ENCODE measurements around the gene MORN1.
A peak's percentile ranks its signal among the peaks of the same experiment; 100 is the strongest.
"Not testable (repeated sequence)": the region's sequence is repeated elsewhere in the genome, so short reads cannot be mapped to it uniquely, and the experiment has no call there.

The MORN1 gene
- 4.7 to 6.3 reads per million in 2 donors for total RNA-seq

DNA sequence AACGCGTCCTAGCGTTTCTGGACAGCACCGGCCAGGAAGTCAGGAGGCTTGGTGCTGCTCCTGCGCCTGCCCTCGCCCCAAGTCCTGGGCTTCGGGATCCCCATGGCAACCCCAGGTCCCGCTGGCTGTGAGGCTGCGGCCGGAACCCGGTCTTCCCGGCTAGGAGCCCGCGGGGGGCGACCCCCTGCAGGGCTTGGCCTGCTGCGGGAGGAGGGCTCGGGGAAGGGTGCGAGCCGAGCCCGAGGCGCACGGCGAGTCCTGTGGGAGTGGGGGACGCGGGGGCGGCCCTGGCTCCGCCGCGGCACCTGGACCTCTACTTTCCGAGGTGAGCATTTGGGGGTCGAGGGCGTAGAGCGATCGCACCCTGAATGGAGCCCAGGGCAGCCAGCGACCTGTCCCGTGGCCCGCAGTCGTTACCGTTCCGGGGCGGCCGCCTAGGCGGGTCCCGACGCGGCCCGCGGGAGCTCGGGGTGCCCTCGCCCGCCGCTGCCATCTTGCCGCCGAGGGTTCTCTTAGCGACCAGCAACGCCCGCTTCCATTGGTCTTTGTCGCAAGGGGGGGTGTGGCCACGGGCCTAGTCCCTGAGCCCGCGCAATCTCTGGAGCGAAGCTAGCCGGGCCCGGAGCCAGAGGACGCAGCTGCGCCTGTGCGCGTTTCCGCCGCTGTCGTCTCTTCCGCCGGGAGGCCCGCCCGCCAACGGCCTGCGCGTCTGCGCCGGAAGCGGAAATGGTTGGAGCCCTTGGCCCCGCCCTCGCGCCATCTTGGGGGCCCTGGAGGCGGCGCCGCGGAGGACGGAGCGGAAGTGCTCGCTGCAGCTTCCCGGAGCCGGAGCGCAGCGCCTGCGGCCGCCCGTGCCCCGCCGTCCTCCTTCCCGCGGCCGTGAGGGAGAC is at the start of gene MORN1, which contains the start of gene RER1:
Gene MORN1 (minus strand): TSS at position 514 of the 890 bp plus-strand sequence. CDS start 21 bp downstream, at position 493.
Gene RER1 (plus strand): TSS at position 801 of the 890 bp plus-strand sequence. CDS start 3,950 bp downstream, outside the sequence.
- peak; percentile 97 to 100 (median 99) for DNase-seq

DNA sequence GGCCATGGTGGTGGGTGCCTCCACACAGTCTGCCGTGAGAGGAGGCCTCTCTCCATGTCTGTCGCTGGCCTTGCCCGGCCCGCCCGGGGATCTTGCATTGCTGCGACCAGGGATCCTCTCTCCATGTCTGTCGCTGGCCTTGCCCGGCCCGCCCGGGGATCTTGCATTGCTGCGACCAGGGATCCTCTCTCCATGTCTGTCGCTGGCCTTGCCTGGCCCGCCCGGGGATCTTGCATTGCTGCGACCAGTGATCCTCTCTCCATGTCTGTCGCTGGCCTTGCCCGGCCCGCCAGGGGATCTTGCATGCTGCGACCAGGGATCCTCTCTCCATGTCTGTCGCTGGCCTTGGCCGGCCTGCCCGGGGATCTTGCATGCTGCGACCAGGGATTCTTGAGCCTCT is 49.0 kb upstream of the MORN1 start:
- not testable (repeated sequence) for DNase-seq

DNA sequence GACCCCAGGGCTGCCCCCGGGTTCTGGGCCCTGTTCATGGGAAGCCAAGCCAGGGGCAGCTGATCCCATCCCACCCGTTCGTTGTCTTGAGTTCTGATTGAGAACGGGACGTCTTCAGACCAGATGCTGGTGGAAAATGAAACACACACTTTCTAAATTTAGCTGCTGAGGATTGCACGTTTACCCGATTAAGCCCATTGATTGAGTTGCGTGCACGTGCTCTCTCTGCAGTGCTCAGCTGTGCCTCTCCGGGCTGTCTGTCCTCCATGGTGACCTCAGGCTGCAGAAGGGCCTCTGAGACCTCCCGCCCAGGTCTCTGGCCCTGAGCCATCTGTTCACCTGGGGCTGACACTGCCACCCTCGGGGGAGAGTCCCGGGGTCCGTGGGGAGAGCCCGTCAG is 48.0 kb upstream of the MORN1 start:
- DNase-seq: no peak

DNA sequence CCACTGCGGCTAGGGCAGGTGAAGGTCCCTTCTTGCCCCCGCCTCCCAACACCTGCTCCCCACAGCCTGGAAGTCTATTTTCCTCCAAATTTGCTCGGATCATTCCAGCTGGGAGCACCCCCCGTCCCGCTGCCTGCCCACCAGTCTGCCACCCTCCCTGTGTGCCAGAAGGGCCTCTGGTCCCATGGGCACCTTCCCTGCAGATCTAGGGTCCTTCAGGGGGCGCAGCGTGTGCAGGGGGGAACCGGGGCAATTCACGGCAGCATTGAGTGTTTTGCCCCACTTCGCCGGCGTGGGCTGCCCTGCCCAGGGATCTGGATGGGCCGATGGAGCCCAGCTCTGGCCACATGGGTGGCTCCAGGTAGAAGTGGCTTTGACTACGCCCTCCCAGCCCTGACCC is 47.3 kb upstream of the MORN1 start:
- no peak for DNase-seq

DNA sequence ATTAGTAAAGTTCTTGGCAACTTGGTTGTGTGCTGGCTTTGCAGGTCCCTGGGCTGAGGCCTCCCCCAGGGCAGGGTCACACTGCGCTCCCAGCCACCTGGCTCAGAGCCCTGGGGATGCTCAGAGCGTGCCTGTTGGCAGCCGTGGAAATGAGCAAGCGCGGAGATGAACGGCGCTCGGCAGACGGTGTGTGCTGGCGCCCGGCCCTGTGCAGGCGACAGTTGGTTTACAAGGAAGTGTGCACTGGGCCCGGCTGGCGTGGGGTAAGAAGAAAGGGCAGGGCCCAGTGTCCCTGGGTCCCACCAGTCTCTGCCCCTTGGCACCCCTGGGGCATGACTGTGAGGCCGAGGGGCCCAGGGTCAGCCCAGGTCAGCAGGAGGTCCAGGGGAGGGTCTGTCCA is 46.7 kb upstream of the MORN1 start:
- no peak for DNase-seq

DNA sequence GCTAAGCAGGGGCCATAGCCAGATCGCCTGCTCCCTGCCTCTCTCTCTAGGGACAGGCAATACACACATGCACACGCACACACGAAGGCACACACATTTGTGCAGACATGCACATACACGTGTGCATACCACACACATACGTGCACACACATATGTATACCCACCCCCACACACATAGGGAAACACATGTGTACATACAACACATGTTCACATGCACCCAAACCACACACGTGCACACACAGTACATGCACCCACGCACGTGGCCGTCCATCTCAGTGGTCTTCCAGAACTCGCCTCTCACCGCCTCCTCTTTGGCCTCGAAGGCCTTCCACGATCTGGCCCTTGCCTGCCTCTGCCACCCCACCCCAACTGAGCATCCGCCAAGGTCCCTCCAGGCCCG is 46.3 kb upstream of the MORN1 start:
- no peak for DNase-seq

DNA sequence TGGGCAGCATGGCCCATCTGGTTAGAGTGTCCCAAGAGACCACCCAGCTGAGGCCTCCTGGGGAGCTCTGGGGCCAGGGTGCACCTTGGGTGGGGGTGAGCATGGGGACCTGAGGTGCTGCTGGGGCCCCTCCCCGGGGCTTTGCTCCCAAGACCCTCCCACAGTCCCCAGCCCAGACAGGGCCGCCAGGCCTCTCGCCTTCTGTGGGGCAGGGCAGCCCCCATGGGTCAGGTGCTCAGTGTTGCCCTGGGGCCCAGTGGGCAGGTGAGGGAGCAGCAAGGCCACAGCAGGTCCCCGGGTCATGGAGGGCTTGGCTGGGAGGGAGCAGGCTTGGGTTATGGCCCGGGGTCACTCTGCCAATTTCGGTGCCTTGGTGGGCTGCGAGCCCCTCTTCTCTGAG is 45.5 kb upstream of the MORN1 start:
- DNase-seq: no peak

DNA sequence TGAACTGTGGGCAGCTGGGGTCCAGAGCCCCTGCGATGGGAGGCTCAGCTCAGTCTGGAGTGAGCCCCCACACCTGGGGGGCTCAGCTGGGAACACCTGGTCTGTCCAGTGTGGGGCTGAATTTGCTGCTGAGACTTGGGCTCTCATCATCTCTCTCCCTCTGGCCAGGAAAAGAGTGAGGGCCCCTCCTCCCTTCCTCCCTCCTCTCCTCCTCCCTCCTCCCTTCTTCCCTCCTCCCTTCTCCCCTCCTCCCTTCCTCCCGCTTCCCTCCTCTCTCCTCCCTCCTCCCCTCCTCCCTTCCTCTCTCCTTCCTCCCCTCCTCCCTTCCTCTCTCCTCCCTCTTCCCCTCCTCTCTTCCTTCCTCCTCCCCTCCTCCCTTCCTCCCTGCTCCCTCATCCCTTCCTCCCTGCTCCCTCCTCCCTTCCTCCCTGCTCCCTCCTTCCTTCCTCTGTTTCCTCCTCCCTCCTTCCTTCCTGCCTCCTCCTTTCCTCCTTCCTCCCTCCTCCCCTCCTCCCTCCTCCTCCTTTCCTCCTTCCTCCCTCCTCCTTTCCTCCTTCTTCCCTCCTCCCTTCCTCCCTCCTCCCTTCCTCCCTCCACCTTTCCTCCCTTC is 44.5 kb upstream of the MORN1 start:
- no peak for DNase-seq

DNA sequence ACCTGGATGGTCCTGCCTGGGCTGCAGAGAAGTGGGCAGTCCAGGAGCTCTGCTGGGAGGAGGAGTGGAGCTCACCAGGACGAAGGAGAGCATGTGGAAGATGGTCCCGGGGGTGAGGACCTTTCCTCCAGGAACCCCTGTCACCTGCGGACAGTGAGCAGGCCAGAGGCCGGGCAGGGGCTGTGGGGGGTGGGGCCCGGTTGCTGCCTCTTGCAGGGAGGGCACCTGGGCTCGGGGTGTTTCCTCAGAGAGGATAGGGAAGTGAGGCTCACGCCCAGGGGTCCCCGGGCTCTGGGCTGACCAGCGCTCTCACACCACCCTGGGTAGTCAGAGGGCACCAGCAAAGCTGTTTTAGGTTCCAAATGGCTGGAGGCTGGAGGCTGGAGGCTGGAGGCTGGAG is 43.7 kb upstream of the MORN1 start:
- DNase-seq: no peak

DNA sequence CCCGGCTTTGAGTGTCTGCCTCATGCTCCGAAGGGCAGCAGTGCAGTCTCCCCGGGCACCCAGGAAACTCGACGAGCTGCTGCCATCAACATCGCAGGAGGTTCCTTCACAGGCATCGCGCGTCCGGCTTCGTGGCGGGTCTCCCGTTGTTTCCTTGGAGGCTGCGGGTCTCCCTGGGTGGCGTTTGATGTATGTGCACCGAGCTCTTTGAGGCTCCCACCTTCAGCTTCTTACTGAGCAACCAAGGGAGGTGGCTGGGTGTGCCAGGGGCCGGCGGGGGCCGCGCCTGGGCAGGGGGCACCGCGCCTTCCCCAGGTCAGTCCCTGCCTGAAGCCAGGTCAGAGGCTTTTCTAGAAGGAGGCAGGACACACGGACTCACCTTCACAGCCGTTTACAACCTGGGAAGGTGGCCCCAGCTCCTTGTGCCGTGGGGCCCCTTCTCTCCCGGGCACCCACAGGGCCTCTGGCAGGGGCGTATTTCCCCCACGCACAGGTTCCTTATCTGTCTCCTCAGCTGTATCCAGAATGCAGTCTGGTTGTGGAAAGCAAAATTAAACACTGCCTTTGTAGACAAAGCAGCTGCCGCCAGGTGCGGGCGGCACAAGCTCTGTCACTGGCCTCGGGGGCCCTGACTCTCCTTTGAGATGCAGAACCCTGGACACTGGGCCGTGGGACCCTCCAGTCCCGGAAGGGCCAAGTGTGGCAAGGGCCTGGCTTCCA is 42.7 kb upstream of the MORN1 start:
- DNase-seq: no peak

DNA sequence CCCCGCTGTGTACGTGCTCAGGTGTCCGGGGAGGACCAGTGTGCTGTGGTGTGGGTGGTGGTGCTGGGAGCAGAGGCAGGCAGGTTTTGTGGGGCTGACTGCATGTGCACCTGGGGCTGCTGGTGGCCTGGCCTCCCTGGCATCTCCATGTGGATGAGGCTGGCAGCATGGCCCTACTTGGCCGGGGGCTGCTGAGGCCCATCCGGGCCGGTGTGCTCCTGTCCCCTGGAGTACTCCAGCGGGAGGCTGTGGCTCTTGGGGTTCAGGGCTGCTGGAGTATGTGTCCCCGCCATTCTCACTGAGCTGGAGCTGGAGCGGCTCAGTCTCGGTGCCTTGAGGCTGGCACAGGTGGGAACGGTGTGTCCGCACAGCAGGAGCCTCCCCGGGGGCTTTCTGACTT is 41.8 kb upstream of the MORN1 start:
- no peak for DNase-seq

DNA sequence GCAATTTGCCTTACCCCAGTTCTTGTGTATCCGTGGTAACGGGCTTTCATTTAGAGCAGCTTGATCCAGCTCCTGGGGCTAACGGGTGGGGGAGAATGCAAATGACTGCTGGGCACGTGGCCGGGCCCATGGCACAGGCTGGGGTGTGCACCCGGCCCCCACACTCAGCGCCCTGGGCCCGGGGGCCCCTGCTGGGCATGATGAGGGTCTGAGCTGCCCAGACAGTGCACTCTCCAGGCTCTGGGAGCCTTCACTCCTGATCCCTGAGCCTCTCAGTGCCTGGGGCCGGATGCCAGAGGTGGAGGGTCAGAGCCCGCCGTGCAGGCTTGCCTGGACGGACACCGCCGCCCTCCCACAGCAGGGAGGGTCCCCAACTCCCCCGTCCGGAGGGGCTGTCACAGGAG is 41.1 kb upstream of the MORN1 start:
- no peak for DNase-seq

DNA sequence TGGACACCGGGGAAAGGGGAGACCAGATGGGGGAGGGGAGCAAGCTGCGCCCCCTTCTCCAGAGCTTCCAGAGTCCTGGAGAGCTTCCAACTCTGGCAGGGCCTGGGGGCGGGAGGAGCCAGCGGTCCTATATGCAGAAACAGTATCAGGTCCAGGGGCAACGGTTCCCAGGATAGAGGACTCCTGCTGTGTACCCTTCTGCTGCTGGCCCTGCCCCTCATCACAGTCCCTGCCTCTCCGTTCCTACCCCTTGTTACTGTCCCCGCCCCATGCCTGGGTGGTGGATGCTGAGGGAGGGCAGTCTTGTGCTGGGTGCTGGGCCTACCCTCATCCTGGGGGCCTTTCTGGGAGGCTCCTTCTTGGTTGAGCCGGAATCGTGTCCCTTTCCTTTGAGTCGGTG is 40.2 kb upstream of the MORN1 start:
- DNase-seq: no peak

DNA sequence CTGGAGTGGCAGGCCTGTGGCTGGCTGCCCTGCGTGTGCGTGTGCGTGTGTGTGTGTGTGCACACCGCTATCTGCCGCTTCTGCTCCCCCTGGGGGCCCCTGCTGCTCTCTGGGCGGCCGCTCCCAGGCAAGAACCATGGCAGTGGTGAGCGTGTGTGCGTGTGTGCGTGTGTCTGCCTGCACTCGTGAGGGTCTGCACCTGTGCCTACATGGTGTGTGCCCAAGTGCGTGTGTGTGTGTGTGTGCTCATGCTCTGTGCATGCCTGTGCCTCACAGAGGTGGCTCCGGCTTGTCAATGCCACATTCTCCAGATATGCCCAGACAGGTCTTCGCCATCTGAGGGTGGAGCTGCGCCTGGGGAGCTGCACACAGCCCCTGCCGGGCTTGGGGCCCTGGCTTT is 39.7 kb upstream of the MORN1 start:
- DNase-seq: no peak

DNA sequence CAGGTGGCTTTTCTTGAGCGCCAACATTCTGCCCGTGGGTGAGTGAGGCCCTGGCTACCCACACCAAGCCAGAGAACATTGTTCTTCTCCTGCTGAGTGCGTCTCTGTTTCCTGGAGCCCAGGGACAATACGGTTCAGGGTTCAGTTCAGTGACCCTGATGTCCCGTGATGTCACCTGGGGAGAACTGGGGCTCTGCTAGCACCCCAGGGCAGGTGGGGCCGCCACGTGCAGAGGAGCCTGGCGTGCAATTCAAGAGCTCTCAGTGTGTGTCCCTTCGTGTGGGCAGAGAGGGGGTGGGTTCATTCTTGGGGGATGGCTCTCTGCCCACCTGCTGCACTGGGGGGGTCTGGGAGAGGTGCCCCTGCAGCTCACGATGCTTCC is 39.2 kb upstream of the MORN1 start:
- DNase-seq: no peak

DNA sequence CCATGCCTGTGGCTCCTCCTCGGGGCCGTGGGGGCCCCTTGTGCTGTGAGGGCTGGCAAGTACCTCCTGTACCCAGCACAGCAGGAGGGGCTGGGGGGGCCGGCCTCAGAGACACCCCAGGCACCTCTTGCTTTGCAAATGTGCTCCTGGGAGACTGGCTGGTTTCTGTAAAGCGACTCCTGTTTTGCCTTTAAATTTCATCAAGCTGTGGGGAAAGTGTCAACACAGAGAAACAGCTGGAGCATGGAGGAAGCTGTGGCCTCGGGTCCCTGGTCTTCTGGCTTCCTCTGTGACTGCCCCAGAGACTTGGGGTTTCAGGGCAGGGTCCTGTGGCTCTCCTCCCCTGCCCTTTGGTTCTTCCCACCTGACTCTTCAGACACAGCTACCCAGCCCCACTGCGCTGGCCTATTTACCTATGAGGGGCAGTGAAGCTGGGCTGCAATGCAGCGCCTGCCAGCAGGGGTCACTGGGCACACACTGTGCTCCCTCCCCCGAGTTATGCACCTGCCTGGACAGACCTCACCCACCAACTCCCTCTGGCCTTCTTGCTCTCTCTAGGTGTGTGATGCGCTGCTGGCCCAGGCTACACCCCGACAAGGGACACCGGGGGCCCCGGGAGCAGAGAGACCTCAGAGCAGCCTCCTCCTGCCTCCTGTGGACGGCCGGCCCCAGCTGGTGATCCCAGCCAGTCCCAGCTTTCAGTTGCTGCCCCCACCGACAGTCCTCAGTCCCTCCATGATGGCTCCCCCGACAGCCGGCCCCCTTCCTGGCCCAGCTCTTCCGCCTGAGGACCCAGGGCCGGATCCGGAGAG is 38.6 kb upstream of the MORN1 start:
- DNase-seq: no peak

DNA sequence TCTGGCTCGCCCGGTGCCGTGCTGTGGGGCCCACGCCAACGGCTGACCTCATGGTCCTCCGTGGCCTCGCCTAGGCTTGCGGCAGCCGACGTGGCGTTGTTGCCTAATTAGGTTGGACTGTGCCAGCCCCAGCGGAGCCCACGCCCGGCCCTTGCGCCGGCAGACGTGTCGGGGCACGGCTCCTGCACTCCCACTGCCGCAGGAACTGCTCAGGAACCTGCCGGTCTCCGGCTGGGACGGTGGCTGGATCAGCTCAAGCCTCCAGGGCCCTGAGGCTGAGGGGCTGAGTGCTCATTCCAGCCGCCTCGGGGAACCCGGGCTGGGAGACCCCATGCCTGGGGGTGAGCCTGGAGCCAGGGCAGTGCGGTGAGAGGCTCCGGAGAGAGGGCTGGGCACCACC is 37.1 kb upstream of the MORN1 start:
- no peak for DNase-seq

DNA sequence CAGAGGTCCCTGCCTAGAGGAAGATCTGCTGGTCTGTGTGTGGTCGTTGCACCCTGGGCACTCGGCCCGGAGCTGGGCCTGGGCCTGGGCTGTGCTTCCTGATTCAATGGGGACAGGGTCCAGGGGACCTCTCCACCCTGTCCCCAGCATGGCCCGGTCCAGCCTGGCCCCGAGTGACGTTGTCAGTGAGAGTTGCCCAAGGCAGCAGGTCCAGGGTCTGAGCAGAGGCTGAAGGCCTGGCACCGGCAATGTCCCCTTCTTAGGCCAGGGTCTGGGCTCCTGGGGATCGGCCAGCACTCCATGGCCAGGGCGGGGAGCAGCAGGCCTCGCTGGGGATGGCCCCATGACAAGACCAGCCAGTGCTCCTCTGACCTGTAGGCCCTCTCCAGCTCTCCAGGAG is 36.6 kb upstream of the MORN1 start:
- no peak for DNase-seq

DNA sequence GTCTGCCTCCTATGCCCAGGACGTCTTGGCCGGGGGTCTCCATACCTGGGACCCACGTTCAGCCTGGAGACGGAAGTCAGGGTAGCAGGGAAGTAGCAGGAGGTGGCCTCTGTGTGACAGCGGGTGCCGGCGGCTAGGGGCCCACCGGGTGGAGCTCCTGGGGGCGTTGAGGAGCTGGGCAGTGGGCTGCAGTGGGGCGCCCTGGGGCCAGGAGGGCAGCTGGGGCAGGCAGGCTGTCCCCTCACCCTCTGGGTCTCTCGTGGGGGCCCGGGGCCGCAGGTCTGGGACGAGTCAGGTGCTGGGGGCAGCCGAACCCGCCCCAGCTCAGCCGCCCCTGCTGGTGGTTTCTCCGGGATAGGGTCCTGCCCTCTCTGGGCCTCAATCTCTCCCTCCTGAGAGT is 35.7 kb upstream of the MORN1 start:
- DNase-seq: no peak

DNA sequence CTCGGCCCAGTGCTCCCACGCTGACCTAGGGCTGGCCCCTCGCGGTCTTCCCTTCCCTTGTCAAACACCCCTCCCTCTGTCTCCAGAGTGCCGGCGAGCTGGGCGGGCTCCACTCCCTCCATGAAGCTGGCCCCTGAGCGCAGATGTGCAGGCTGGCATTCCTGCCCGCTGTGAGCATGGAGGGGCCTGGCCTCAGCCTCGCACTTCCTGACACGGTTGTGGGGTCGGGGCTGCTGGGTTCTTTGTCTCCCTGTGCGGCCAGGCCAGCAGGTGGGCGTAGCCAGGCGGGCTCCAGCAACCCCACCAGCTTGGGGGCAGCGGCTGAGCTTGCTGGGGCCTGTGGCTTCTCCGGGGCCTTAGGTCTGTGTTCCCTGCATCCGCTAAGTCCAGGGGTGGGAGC is 35.2 kb upstream of the MORN1 start:
- DNase-seq: no peak

DNA sequence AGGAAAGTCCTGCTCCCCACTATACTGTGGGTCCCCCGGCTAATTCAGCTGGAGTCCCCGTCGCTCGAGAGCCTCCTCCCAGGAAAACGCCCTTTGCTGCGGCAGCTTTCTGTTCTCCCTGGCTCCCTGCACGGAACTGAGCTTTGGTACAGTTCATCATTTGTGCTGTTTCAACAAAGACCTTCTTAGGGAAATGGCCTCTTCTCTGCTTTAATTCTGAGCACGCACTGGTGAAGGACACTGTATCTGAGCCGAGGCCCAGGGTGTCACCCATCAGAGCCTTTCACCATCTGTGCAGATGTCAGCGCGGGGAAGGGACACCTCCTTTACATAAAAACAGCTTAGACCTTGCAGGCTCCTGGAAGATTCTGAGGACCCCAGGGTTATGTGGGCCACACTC is 34.5 kb upstream of the MORN1 start:
- no peak for DNase-seq

DNA sequence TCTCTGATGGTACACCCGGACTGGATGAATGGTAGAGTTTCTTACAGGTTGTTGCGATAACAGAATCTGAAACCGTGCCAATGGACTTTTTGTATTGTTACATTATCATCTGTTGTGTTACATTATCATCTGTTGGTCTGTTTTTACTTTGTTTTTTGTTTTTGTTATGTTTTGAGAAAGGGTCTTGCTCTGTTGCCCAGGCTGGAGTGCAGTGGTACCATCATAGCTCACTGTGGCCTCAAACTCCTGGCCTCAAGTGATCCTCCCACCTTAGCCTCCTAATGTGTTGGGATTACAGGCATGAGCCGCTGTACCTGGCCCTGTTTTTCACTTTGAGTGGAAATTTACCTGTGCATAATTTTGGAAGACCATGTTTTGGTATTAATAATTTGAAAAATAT is 31.2 kb upstream of the MORN1 start:
- no peak for DNase-seq

DNA sequence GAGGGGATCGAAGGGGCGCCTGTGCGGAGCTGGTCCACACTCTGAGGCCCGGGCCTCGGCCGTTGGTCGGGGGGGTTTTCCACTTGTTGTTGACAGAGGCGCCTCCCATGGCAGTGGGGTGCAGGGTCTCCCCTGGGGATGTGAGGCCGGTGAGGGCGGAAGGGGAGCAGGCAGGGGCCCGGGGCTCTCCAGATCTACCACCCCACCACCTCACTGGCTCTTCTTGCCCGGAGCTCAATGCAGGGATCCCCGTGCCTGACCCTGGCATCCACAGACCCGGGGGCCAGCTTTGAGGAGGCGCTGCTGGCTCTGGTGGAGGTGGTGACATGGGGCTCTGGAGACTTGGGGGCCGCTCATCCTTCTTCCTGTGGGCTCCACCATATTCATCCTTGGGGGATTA is 28.1 kb upstream of the MORN1 start:
- no peak for DNase-seq
